Stimulated activated CD8-positive, alpha-beta memory T cell treated with anti-CD3 and anti-CD28 coated beads, Interleukin-12 subunit alpha, Interleukin-12 subunit beta, amount 100 ng/mL, for 24 hours (primary cell): ENCODE data around the gene CNKSR1.
"Not testable (repeated sequence)": the region's sequence is repeated elsewhere in the genome, so short reads cannot be mapped to it uniquely, and the experiment has no call there.

Experiments
- DNase-seq: peaks from one replicate; pipeline ENCODE4 v3.0.0-alpha.2; 2020; ENCODE audit errors: extremely low read depth

CNKSR1 gene

DNA sequence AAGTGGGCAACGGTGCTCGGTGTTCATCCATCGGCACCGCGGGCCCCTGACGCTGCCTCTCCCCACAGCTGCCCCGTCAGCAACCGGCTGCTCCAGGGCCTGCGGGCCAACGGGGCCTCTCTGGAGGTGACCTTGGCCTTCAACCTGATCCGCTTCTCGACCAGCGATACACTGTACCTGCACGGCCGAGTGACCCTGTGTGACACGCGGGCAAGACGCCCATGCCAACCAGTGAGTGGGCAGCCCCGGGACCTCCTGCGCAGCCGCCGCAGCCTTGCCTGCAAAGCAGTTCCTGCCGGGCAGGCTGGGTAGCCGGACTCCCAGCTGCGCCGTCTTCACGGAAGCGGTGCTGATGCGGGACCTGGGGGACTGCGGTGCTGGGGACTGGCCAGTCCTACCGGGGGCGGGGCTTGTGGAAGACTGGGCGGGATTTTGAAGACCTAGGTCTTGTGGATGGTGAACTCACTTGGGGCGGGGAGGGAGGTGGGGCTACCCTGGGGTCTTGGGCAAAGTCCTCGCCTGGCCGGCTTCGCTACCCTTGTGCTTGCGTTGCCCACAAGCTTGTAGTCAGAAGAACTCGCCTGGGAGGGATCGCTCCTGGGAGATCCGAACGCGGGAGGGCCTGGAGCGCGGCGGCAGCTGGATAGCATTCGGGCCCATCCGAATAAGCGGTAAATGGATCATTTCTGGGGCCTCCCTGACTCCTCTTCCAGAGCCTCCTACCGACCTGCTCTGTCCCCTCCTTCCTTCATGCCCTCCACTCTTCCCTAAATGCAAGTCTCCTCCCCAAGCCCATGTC, 47.9 kb downstream of the CNKSR1 start:
- DNase-seq = no peak

DNA sequence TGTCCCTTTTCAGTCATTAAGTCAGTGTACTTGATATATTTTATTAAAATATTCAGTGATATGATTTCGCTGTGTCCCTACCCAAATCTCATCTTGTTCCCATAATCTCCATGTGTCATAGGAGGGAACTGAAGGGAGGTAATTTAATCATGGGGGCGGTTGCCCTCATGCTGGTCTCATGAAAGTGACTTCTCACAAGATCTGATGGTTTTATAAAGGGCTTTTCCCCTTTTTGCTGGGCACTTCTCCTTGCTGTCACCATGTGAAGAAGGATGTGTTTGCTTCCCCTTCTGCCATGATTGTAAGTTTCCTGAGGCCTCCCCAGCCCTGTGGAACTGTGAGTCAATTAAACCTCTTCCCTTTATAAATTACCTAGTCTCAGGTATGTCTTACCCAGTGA, 53.4 kb downstream of the CNKSR1 start:
- not testable (repeated sequence) for DNase-seq

DNA sequence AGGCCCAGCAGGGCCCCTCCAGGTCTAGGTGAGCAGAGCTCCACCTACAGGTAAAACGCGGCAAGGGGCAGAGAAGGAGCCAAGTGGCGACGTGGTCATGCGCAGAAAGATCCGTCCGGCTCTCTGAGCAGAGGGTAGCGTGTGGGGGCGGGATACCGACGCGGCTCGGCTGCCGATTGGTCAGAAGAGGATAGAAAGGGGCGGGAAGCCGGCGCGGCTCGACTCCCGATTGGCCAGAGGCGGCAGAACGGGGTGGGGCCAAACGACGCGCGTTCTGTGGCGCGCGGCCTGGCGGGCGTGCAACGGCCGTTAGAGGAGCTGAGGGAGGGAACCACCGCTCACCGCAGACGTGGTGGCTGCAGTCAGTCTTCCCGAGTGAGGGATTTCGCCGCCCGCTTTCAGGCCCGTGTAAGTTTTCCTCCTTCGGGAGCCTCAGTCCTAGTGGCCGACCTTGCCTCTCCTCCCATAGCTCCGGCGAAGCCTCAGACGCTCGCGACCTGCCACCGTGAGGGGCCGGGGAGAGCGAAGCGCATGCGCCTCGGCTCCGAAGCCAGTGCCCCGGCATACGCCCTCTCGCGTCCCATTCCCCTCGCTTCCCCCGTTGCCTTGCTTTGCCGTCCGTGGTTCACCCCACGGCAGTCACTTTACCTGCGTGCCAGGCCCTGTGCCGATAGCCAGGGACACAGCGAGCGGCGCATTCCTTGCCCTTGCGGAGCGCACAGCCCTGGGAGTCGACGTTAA, 56.8 kb downstream of the CNKSR1 start, which contains the start of gene CEP85:
TSS of gene CEP85 (plus strand) at position 298 of the 741 bp plus-strand sequence. CDS start 5,584 bp downstream, outside the sequence.
- peak; percentile 90 for DNase-seq

DNA sequence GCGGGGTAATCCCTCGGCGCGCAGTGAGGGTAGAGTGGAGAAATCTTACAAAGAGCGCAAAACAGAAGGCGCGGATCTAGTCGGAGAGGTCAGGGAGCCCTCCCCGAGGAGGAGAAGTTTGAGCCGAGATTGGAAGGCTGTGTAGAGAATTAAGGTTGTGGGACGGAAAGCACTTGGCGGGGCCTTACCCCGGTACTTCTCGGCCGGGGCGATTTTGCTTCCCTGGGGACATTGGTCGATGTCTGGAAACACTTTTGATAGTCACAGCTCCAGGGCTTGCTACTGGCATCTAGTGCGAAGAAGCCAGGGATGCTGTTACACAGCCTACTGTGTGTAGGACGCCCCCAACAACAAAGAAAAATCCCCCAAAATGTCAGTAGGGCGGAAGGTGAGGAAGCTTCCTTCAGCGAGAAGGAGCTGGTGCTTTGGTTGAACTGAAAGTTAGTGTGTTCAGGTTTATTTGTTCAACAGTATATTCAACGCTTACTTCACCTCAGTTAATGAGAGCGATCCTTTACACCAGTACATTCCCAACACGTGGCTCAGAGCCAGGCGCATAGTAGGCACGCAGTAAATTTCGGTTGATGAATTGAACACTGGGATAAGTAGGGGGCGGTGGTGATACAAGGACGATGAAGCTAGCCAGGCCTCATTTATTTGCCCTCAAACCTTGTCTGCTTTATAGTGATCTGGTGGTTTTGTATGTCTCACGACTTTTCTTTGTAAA, 57.5 kb downstream of the CNKSR1 start:
- DNase-seq = no peak

DNA sequence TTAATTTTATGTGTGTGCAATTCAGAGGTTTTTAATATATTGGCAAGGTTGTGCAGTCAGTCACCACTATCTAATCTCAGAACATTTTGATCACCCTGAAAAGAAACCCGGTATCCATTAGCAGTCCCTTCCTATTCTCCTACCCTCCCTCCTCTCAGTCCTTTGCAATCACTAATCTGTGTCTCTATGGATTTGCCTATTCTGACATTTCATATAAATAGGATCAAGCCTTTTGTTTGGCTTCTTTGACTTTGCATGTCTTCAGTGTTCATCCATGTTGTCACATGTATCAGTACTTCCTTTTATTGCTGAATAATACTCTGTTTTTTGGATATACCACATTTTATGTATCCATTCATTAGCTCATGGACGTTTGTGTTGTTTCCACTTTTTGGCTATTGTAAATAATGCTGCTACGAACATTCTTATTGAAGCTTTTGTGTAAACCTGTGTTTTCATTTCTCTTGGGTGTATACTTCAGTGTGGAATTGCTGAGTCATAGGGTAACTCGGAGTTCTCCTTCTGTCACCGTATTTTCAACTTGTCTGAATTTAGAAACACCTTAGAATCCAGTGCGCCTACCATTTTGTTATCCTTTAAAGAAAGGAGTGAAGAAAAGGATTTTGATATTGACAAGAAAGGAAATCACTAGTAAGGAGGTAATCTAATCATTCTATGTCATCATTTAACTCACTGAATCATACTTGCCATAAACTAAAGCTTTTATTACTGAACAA, 60.1 kb downstream of the CNKSR1 start:
- DNase-seq = no peak
